Progenitor cell of endocrine pancreas (in vitro differentiated cells): Measurements from ENCODE around the gene TDP1. TPM values are rescaled to one million over a fixed set of nuclear protein-coding genes. Genes with fewer than 3 reads are reported as not detected.
A peak's percentile ranks its signal among the peaks of the same experiment; 100 is the strongest.

ENCODE experiments used
- DNase-seq: peaks from one replicate; pipeline ENCODE4 v3.0.0; 2021; ENCODE audit warnings: low spot score; ENCODE audit not compliant: unreplicated experiment
- H3K27ac Mint-ChIP-seq: 2 replicates; pipeline ENCODE4 v1.8.0; 2021; ENCODE audit warnings: mild to moderate bottlenecking, moderate library complexity, mixed read lengths
- H3K27me3 Mint-ChIP-seq: 2 replicates; pipeline ENCODE4 v1.8.0; 2021; ENCODE audit warnings: mixed read lengths
- H3K36me3 Mint-ChIP-seq: 2 replicates; pipeline ENCODE4 v1.8.0; 2022; ENCODE audit warnings: mixed read lengths; ENCODE audit not compliant: insufficient read depth
- H3K4me1 Mint-ChIP-seq: 2 replicates; pipeline ENCODE4 v1.8.0; 2021; ENCODE audit warnings: low read depth, mixed read lengths
- H3K4me3 Mint-ChIP-seq: 2 replicates; pipeline ENCODE4 v1.8.0; 2021; ENCODE audit warnings: low read depth, mild to moderate bottlenecking, moderate library complexity, mixed read lengths
- H3K9me3 Mint-ChIP-seq: 2 replicates; pipeline ENCODE4 v1.8.0; 2021; ENCODE audit warnings: low read depth, mixed read lengths
- total RNA-seq: library from RNA; stranded (reverse); gene quantifications from 2 replicates; pipeline ENCODE4 v1.2.1, GENCODE V29; 2021
- TF ChIP-seq, protein P1 (sequence below): fragments of 200-600 bp; sonication (generic); IDR thresholded peaks from one replicate; pipeline ENCODE4 v1.5.0; 2021; ENCODE audit warnings: antibody characterized with exemption, mild to moderate bottlenecking; ENCODE audit not compliant: unreplicated experiment

TDP1 gene
- total RNA-seq, 1 donor from 2014 or later, result 45.9 TPM

DNA sequence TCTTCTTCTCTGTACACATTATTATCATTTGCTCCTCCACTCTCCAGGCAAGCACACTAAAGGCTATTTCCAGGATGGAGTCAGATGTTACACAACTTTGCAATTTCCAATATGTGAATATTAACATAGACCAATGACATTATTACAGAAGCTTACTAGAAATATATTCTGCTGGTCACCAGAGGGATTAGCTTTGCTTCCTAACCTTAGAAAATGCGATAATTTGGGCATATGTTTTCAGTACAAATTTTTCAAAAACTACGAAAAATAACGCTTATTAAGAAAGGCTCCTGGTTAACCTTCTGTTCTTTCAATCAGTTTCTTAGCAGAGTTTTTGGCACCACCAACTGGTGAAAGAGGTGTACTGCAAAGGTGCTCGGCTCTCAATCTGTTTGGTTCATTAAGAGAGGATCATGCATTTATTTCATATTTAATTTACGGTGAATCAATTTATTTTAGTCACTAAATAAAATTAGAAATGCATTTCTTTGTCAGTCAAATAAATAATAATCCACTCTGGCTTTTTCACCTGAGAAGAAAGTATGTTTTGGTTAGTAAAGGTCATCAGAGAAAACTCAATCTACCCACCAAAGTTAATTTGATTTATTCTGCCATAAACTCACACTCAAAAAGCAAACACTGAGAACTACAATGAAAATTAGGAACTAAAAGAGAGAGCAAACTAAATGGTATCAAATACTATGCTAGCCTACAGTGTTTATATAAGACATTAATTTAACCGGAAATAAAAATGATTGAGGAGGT is 40.4 kb upstream of the TDP1 start:
- Mint-ChIP-seq H3K4me1 (peaks cover 12% of the 10 kb centered on the region), H3K4me3 (no peak overlapping the region), H3K9me3 (no peaks in the 10 kb centered on the region), H3K36me3 (no peaks in the 10 kb centered on the region), H3K27me3 (no peaks in the 10 kb centered on the region), H3K27ac (no peak overlapping the region)
- TF ChIP-seq, protein P1, sequence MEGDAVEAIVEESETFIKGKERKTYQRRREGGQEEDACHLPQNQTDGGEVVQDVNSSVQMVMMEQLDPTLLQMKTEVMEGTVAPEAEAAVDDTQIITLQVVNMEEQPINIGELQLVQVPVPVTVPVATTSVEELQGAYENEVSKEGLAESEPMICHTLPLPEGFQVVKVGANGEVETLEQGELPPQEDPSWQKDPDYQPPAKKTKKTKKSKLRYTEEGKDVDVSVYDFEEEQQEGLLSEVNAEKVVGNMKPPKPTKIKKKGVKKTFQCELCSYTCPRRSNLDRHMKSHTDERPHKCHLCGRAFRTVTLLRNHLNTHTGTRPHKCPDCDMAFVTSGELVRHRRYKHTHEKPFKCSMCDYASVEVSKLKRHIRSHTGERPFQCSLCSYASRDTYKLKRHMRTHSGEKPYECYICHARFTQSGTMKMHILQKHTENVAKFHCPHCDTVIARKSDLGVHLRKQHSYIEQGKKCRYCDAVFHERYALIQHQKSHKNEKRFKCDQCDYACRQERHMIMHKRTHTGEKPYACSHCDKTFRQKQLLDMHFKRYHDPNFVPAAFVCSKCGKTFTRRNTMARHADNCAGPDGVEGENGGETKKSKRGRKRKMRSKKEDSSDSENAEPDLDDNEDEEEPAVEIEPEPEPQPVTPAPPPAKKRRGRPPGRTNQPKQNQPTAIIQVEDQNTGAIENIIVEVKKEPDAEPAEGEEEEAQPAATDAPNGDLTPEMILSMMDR, result peak; percentile 95
- DNase-seq, result peak; percentile 36

DNA sequence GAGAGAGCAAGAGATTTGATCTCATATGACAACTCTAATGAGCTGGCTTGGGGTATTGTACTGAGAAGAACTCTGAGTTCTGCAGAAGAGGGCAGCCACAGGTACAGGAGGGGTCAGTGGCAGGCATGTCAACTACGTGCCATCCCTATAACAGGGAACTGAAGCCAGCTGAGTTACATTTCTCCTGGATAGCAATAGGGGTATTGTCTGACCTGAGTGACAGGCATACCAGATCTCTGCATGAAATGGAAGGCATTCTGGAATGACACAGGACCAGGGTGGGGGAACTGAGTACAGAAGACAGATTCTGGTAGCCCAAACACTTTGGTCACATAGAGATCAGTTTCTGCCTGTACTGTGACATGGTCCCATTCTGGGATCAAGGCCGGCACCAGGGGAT is 37.0 kb upstream of the TDP1 start:
- Mint-ChIP-seq H3K27ac (no peak overlapping the region), H3K9me3 (no peaks in the 10 kb centered on the region), H3K27me3 (no peaks in the 10 kb centered on the region), H3K4me1 (peaks cover 1% of the 10 kb centered on the region), H3K4me3 (no peak overlapping the region), H3K36me3 (peaks cover 1% of the 10 kb centered on the region)
- TF ChIP-seq, protein P1, result no peak
- DNase-seq, result no peak

DNA sequence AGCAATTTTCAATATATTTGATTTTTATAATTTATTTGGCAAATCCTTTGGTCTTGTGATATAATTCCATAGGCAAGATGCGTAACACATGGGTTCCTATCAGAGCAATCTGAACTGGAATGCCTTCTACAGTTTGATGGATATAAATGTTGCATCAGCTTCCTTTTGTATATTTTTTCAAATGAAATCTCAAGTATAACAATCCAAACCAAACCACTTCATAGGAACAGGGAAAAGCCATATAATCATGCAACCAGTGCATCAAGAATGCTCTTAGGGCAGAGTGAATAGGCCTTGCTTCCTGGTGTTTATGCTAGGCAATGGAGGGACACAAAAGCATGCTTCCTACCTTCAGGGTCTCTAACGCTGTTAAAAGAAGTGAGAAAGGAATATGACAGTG is 35.7 kb upstream of the TDP1 start:
- Mint-ChIP-seq H3K27ac (no peak overlapping the region), H3K27me3 (no peaks in the 10 kb centered on the region), H3K36me3 (peaks cover 4% of the 10 kb centered on the region), H3K4me3 (no peak overlapping the region), H3K4me1 (peaks cover 1% of the 10 kb centered on the region), H3K9me3 (no peaks in the 10 kb centered on the region)
- no peak for DNase-seq
- TF ChIP-seq, protein P1, result no peak

DNA sequence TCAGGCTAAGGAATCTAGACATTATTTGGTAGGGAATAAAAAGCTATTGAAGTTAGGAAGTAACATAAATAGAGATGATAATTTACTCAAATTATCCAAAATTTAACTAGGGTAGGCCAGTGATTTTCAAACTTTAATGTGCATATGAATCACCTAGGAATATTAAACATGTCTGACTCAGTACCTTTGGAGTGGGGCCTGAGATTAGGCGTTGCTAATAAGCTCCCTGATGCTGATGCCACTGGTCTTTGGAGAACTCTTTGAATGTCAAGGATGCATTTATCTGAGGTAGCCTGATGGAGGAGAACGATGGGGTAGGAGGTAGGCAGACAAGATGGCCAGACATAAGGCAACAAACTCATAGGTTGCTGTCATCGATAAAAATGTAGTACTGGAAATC is 34.4 kb upstream of the TDP1 start:
- H3K4me1 Mint-ChIP-seq, result no peaks in the 10 kb centered on the region
- TF ChIP-seq, protein P1, result no peak
- H3K36me3 Mint-ChIP-seq, result peaks cover 6% of the 10 kb centered on the region
- no peak overlapping the region for H3K4me3 Mint-ChIP-seq
- no peak overlapping the region for H3K27ac Mint-ChIP-seq
- H3K9me3 Mint-ChIP-seq, result no peaks in the 10 kb centered on the region
- H3K27me3 Mint-ChIP-seq, result no peaks in the 10 kb centered on the region
- no peak for DNase-seq

DNA sequence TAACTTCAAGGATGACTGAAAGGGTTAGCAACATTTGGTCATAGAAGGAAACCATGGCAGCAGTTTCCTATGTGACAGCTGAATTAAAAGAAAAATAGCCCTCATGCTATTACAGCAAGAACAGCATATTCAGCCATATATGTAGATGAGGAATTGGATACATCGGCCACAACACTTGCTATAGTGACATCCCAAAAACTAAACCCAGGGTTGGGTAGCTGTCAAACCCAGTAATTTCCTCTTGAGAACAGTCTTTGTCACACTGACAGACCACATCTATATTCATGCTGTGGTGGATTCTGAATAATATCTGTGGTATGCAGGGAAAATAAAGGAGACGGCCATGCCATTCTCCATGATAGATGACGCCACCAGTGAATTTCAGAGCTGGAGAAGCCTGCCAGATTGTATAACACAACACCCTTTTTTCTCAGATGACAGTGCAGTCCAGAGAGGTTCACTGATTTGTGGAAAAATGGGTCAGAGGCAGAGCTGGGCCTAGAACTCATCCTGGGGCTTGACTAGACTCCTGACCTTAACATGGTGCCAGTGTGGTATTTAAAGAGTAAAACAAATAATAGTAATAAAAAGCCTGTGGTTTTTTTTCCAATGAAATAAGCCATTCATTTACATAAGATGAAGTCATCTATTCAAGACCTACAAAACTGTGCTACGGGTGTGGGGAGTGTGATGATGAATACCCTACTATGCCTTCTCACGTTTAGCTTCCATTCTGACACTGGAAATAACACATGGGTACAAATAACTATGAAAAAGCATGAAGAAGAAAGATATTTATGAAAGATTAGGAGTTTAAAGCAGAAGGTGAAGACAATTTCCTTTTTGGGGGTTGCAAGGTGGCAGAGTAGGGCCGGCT is 33.5 kb upstream of the TDP1 start:
- Mint-ChIP-seq H3K9me3 (no peaks in the 10 kb centered on the region), H3K4me3 (no peak overlapping the region), H3K27me3 (no peaks in the 10 kb centered on the region), H3K4me1 (no peaks in the 10 kb centered on the region), H3K36me3 (peaks cover 8% of the 10 kb centered on the region), H3K27ac (no peak overlapping the region)
- DNase-seq, result no peak
- TF ChIP-seq, protein P1, result no peak
